ENCODE measurements around the gene WNT2B.

The WNT2B gene

GRCh38 chr1:112537456-112537855 lies 28.7 kb downstream of the WNT2B start:
- TF ChIP-seq ZNF175 (tag by site-specific recombination; IDR thresholded peaks at IDR 0.05) (no peak), TSHZ1 (tag by site-specific recombination; IDR thresholded peaks at IDR 0.05; ENCODE audit: borderline replicate concordance) (no peak), ZNF837 (tag by site-specific recombination; IDR thresholded peaks at IDR 0.05) (no peak), ZSCAN4 (tag by site-specific recombination; IDR thresholded peaks at IDR 0.05) (no peak), ZNF169 (tag by site-specific recombination; IDR thresholded peaks at IDR 0.05) (no peak), ZNF561 (tag by site-specific recombination; IDR thresholded peaks at IDR 0.05; ENCODE audit: borderline replicate concordance) (no peak), ZNF174 (tag by site-specific recombination; IDR thresholded peaks at IDR 0.05) (no peak), ZNF366 (tag by site-specific recombination; conservative IDR thresholded peaks at IDR 0.05) (no peak), SCRT2 (tag by site-specific recombination; IDR thresholded peaks at IDR 0.05) (no peak), ZNF211 (tag by site-specific recombination; IDR thresholded peaks at IDR 0.05; ENCODE audit: low read depth) (no peak), ZBTB17 (tag by site-specific recombination; IDR thresholded peaks at IDR 0.05) (no peak), ZNF155 (tag by site-specific recombination; IDR thresholded peaks at IDR 0.05) (no peak), EGR2 (tag by site-specific recombination; IDR thresholded peaks at IDR 0.05; ENCODE audit: low read depth) (no peak), PATZ1 (tag by site-specific recombination; IDR thresholded peaks at IDR 0.05) (no peak), GLIS2 (tag by site-specific recombination; IDR thresholded peaks at IDR 0.05) (no peak), ZNF600 (tag by site-specific recombination; IDR thresholded peaks at IDR 0.05) (no peak), ZFP37 (tag by site-specific recombination; IDR thresholded peaks at IDR 0.05) (no peak), ZNF843 (tag by site-specific recombination; IDR thresholded peaks at IDR 0.05) (no peak), ZBTB20 (tag by site-specific recombination; IDR thresholded peaks at IDR 0.05) (no peak), ZNF792 (tag by site-specific recombination; IDR thresholded peaks at IDR 0.05) (no peak)
- Histone ChIP-seq H3K27ac (ENCODE audit: extremely low read depth, low read depth, low read length) (no peak overlapping the region), H3K4me3 (ENCODE audit: low read depth, low read length) (no peak overlapping the region), H3K4me1 (ENCODE audit: control insufficient read depth, insufficient read depth, low read length) (no peaks in the 10 kb centered on the region), H3K36me3 (ENCODE audit: control insufficient read depth in 2 of 2, insufficient read depth in 1 of 2, low read length in 2 of 2) (peaks cover 10 to 25% of the 10 kb centered on the region in 2 experiments; a peak in 2 of 3 replicates), H3K9me3 (ENCODE audit: control insufficient read depth, insufficient read depth, low read depth, low read length) (no peaks in the 10 kb centered on the region)
- POLR2A ChIA-PET = no interaction called here
- CTCF ChIA-PET = interaction anchor here (1.0 kb wide), 1 partner anchor 9 kb away, joined by 3 read pairs; no protein-coding TSS in a partner anchor

- H3K36me3 ChIP-seq (ENCODE audit: control insufficient read depth in 2 of 2, insufficient read depth in 1 of 2, low read length in 2 of 2) = peaks cover 6 to 25% of the 10 kb centered on the region in 2 experiments; a peak in 2 of 3 replicates
- no peak overlapping the region for H3K27ac ChIP-seq (ENCODE audit: extremely low read depth, low read depth, low read length)
- ChIA-PET CTCF (interaction anchor here (1.2 kb wide), 1 partner anchor 13 kb away, joined by 3 read pairs; no protein-coding TSS in a partner anchor), POLR2A (no interaction called here)
- no peak overlapping the region for H3K4me3 ChIP-seq (ENCODE audit: low read depth, low read length)
- no peaks in the 10 kb centered on the region for H3K9me3 ChIP-seq (ENCODE audit: control insufficient read depth, insufficient read depth, low read depth, low read length)
- no peaks in the 10 kb centered on the region for H3K4me1 ChIP-seq (ENCODE audit: control insufficient read depth, insufficient read depth, low read length)
- TF ChIP-seq IKZF3 (tag by site-specific recombination; IDR thresholded peaks at IDR 0.05) = no peak
Measured at GRCh38 chr1:112538883-112539282, 30.1 kb downstream of the WNT2B start.
